Smooth muscle cell (in vitro differentiated cells): ENCODE results near the gene NAA25. TPM values are rescaled to one million over a fixed set of nuclear protein-coding genes. Genes with fewer than 3 reads are reported as not detected.
A peak's percentile ranks its signal among the peaks of the same experiment; 100 is the strongest.
"Not testable (repeated sequence)": the region's sequence is repeated elsewhere in the genome, so short reads cannot be mapped to it uniquely, and the experiment has no call there.

Experiments
- DNase-seq: peaks from one replicate; lab custom pipeline; 2025; ENCODE audit not compliant: unreplicated experiment; lab: John Stamatoyannopoulos, UW
- H2AFZ ChIP-seq: fragments of 200-600 bp; sonication (generic); 2 replicates; pipeline ENCODE4 v1.6.0; 2016; ENCODE audit warnings: antibody characterized with exemption, low read depth, mild to moderate bottlenecking
- H3F3A ChIP-seq: fragments of 200-600 bp; sonication (generic); 2 replicates; pipeline ENCODE4 v1.6.0; 2017; ENCODE audit warnings: antibody characterized with exemption, low read depth
- H3K27ac ChIP-seq: fragments of 200-600 bp; sonication (generic); 2 replicates; pipeline ENCODE4 v1.5.1; 2016; ENCODE audit warnings: low read depth, mild to moderate bottlenecking
- H3K27me3 ChIP-seq: fragments of 200-600 bp; sonication (generic); 2 replicates; pipeline ENCODE4 v1.6.1; 2016; ENCODE audit warnings: low read depth, mild to moderate bottlenecking
- H3K36me3 ChIP-seq: fragments of 200-600 bp; sonication (generic); 2 replicates; pipeline ENCODE4 v1.5.1; 2016; ENCODE audit warnings: low read depth
- H3K4me1 ChIP-seq: fragments of 200-600 bp; sonication (generic); 2 replicates; pipeline ENCODE4 v1.5.1; 2016; ENCODE audit warnings: low read depth
- H3K4me2 ChIP-seq: fragments of 200-600 bp; sonication (generic); 2 replicates; pipeline ENCODE4 v1.6.0; 2016; ENCODE audit warnings: mild to moderate bottlenecking
- H3K4me3 ChIP-seq: fragments of 200-600 bp; sonication (generic); 2 replicates; pipeline ENCODE4 v1.5.1; 2016; ENCODE audit warnings: mild to moderate bottlenecking
- H3K79me2 ChIP-seq: fragments of 200-600 bp; sonication (generic); 2 replicates; pipeline ENCODE4 v1.6.0; 2016; ENCODE audit warnings: low read depth, mild to moderate bottlenecking
- H3K9ac ChIP-seq: fragments of 200-600 bp; sonication (generic); 2 replicates; pipeline ENCODE4 v1.6.0; 2016; ENCODE audit warnings: low read depth
- H3K9me3 ChIP-seq: fragments of 200-600 bp; sonication (generic); replicated peaks from 2 replicates; pipeline ENCODE4 v1.5.1; 2016; ENCODE audit warnings: low read depth
- H4K20me1 ChIP-seq: fragments of 200-600 bp; sonication (generic); 2 replicates; pipeline ENCODE4 v1.6.0; 2016; ENCODE audit warnings: low read depth
- CTCF ChIP-seq: fragments of 200-600 bp; sonication (generic); IDR thresholded peaks from 2 replicates; pipeline ENCODE4 v1.5.1; 2017; ENCODE audit warnings: borderline replicate concordance, mild to moderate bottlenecking, antibody characterized with exemption; ENCODE audit not compliant: insufficient read depth, poor library complexity, severe bottlenecking
- WGBS: methylation state at CpG from one replicate; pipeline ENCODE4 v1.1.7; 2016; ENCODE audit warnings: low lambda C conversion rate; 5-methylcytosine and 5-hydroxymethylcytosine counted together
- polyA plus RNA-seq: library from polyadenylated mRNA; unstranded; fragments of >200 nt; fragmentation: Nextera tagmentation; extraction: Ambion mirVana; gene quantifications from 2 replicates; pipeline ENCODE4 v1.2.1, GENCODE V29; 2016
- total RNA-seq: library from RNA; depleted of rRNA; stranded (reverse); fragments of >200 nt; gene quantifications from 2 replicates; pipeline ENCODE4 v1.2.3, GENCODE V29; 2014

Gene NAA25
- total and polyA plus RNA-seq, 2 experiments from 2014 or later = 14.7 to 19.8 TPM

DNA sequence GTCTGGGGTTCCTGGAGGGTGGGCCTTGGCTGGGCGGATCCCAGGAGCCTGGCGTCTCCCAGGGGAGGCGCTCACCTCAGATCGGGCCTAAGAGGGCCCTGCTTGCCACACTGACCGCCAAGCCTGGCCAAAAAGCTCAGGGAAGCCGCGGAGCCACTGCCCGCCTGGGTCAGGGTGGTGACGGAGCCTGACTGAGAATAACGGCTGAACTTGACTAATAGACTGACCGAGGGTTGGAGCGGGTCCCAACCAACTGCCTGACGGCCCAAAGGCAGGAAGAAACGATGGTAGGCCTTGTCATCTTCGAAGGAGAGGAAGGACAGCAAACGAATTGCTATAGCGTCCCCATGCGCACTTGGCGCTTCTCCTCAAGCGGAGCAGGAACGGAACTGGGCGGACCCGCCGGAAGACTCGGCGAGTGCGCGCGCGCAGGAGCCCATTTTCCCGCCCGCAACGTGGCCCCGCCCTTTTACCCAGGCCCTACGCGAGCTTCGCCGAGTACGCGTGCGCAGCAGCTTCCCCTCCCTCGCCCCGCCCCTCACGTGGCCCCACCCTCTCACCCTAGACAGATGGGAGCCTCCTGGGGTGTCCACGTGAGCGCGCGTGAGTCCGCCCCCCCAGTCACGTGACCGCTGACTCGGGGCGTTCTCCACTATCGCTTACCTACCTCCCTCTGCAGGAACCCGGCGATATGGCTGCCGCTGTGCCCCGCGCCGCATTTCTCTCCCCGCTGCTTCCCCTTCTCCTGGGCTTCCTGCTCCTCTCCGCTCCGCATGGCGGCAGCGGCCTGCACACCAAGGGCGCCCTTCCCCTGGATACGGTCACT lies 95.6 kb downstream of the NAA25 start, which contains the start of the genes ERP29 and TMEM116:
TSS of gene ERP29 (plus strand) at position 652 of the 826 bp plus-strand sequence. CDS start at position 692, 40 bp downstream.
TSS of gene TMEM116 (minus strand) at position 391 of the 826 bp plus-strand sequence. CDS start 7,895 bp downstream, outside the sequence.
- TF ChIP-seq CTCF = peak; percentile 33
- peaks cover 6% of the 10 kb centered on the region for H3K36me3 ChIP-seq
- peaks cover 9% of the 10 kb centered on the region for H4K20me1 ChIP-seq

DNA sequence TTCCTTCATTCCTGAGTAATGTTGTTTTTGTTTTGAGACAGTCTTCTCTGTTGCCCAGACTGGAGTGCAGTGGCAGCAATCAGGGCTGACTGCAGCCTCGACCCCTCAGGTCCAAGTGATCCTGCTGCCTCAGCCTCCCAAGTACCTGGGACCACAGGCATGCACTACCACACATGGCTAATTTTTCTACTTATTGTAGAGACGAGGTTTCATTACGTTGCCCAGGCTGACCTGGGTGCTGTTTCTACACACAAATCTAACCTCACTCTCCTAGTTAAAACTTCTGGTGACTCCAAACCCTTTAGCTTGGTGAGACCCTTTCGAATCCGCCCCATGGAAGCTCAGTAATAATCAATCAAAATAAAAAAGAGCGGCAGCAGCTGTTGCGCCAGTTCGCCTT lies 96.9 kb downstream of the NAA25 start:
- Histone ChIP-seq H4K20me1 (no peaks in the 10 kb centered on the region), H3K9ac (no peak overlapping the region), H3K36me3 (peaks cover 6% of the 10 kb centered on the region), H2AFZ (no peak overlapping the region), H3K79me2 (peaks cover 26% of the 10 kb centered on the region), H3K4me2 (peak overlapping the region; percentile 81), H3K27ac (no peak overlapping the region), H3K4me3 (peak overlapping the region; percentile 55), H3F3A (peaks cover 7% of the 10 kb centered on the region), H3K27me3 (no peaks in the 10 kb centered on the region), H3K9me3 (no peaks in the 10 kb centered on the region), H3K4me1 (peaks cover 18% of the 10 kb centered on the region)
- no peak for TF ChIP-seq CTCF
- 88% methylated on average over 8 of the region's 8 CpGs for WGBS
- DNase-seq = no peak

More for the DNA sequence above, 95.6 kb downstream of the NAA25 start, which contains the start of the genes ERP29 and TMEM116:
- no peaks in the 10 kb centered on the region for H3K27me3 ChIP-seq
- peak within 1 kb of the TSS; percentile 85 for H3K27ac ChIP-seq
- peak within 1 kb of the TSS; percentile 81 for H3K9ac ChIP-seq
- peaks cover 12% of the 10 kb centered on the region for H3F3A ChIP-seq
- H3K4me1 ChIP-seq = peaks cover 18% of the 10 kb centered on the region
- H3K9me3 ChIP-seq = no peaks in the 10 kb centered on the region
- H3K4me3 ChIP-seq = peak within 1 kb of the TSS; percentile 93
- peak within 1 kb of the TSS; percentile 97 for H2AFZ ChIP-seq
- H3K79me2 ChIP-seq = peaks cover 37% of the 10 kb centered on the region
- peak; percentile 99 for DNase-seq
- peak within 1 kb of the TSS; percentile 93 for H3K4me2 ChIP-seq
- under 1% methylated on average over 52 of the region's 67 CpGs for WGBS

DNA sequence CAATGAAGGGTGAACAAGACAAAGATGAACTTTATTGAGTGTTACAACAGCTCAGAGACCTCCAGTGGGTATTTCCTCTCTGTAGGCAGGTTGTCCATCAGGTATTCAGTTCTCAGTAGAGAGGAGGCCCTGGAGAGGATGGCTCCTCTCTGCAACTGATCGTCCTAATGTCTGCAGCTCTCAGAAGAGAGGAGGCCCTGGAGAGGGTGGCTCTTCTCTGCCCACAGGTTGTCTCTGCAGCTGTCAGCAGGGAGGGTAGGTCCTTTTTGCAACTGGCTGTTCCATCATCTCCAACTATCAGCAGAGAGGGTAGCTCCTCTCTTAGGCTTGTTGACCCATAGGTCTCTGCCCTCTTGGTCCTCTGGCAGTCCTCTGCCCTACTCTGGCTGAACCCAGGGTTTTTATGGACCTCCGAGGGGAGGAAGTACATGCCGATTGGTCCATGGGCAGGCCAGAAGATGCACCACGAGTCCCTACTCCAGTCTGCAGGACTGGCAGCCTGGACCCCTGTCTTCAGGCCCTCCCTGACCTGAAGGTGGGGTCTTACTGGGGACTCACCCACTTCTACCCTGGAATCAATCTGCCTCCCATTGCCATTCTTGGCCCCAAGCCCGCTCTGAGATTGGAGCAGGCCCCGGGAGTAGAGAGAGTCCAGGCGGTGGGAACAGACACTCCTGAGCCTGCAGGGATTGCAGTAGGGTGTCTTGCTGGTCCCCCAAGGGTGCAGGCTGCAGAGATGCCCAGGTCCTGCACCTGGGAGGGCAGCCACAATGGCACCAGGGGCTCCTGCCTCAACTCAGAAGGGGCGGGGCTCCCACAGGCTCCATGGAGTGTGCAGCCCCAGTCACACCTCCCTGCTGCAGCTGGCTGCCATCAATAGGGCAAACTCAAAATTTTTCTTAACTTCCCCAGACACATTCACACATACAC lies 97.9 kb downstream of the NAA25 start:
- TF ChIP-seq CTCF = no peak
- DNase-seq = no peak
- Histone ChIP-seq H2AFZ (no peak overlapping the region), H3K9me3 (no peaks in the 10 kb centered on the region), H3F3A (peaks cover 7% of the 10 kb centered on the region), H3K4me1 (peaks cover 18% of the 10 kb centered on the region), H3K27ac (no peak overlapping the region), H3K4me2 (no peak overlapping the region), H3K36me3 (no peaks in the 10 kb centered on the region), H3K4me3 (no peak overlapping the region), H3K27me3 (no peaks in the 10 kb centered on the region), H4K20me1 (no peaks in the 10 kb centered on the region), H3K9ac (no peak overlapping the region), H3K79me2 (peaks cover 16% of the 10 kb centered on the region)
- WGBS = 99% methylated on average over 8 of the region's 8 CpGs

DNA sequence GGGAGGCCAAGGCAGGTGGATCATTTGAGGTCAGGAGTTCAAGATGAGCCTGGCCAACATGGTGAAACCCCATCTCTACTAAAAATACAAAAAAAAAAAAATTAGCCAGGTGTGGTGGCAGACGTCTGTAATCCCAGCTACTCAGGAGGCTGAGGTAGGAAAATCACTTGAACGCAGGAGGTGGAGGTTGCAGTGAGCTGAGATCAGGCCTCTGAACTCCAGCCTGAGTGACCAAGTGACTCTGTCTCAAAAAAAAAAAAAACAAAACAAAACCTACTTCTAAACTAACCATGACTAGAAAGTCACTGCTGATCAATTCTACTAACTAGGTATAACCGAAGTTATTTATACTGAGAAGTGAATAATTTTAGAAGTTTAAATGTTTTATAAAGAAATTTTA lies 99.0 kb downstream of the NAA25 start:
- not testable (repeated sequence) for H2AFZ ChIP-seq, H3K27me3 ChIP-seq, H3K4me3 ChIP-seq, H3K4me2 ChIP-seq, H3K9ac ChIP-seq, DNase-seq, H3K9me3 ChIP-seq, H3K79me2 ChIP-seq, H3K36me3 ChIP-seq, H3K27ac ChIP-seq, H4K20me1 ChIP-seq, H3F3A ChIP-seq
- 90% methylated on average over 3 of the region's 3 CpGs for WGBS
- H3K4me1 ChIP-seq = peaks cover 16% of the 10 kb centered on the region
